Astrocyte of the spinal cord (primary cell): ENCODE results near the gene PPP1R13B.
A peak's percentile ranks its signal among the peaks of the same experiment; 100 is the strongest.

Experiments
- DNase-seq: peaks from one replicate; pipeline ENCODE4 v3.0.0; 2011; ENCODE audit warnings: low read depth, low spot score
- H3K4me3 ChIP-seq: 2 replicates; pipeline ENCODE4 v1.5.1; 2011; ENCODE audit warnings: low read depth, mild to moderate bottlenecking, low read length, moderate library complexity
- in situ Hi-C: cut with HindIII; loops from 2 replicates; pipeline ENCODE4 v1.10.0; 2017; ENCODE audit warnings: low sequenced_read_pairs
- TF ChIP-seq, protein P1 (sequence below): IDR thresholded peaks from 2 replicates; pipeline ENCODE4 v1.5.1; 2012; ENCODE audit warnings: low read depth, mild to moderate bottlenecking, low read length, inconsistent platforms

The PPP1R13B gene

DNA sequence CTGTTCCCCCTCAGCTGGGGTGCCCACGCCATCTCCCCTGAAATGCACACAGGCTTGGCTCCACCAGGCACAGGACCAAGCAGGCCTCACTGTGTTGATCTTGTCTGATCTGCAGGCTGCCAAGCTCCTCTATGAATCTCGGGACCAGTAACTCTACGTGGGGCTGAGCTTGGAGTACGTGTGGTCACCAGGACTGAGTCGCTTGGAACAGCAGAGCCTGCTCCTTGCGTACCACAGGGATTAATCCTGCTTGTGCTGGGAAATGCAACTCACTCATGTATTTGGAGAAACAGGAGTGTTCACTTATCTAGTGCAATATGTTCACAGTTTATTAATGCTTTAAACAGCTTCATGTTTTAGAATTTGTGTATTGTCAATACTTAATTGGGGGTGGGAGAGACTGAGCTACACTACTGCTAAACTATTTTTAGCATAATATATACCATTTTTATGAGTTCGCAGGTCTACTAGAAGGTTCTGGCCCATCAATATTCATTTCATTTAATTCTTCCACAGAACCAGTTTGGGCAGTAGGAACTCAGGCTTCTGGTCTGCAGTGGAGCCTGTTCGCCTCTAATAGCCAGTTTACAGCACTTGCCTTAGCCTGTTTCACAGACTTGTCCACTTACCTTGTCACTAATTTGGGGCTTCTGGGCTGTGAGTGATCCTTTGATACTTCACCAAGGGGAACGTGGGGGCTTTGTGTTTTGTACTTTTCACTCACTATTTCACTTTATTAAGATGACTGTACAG lies 114.3 kb downstream of the PPP1R13B start:
- TF ChIP-seq, protein P1, sequence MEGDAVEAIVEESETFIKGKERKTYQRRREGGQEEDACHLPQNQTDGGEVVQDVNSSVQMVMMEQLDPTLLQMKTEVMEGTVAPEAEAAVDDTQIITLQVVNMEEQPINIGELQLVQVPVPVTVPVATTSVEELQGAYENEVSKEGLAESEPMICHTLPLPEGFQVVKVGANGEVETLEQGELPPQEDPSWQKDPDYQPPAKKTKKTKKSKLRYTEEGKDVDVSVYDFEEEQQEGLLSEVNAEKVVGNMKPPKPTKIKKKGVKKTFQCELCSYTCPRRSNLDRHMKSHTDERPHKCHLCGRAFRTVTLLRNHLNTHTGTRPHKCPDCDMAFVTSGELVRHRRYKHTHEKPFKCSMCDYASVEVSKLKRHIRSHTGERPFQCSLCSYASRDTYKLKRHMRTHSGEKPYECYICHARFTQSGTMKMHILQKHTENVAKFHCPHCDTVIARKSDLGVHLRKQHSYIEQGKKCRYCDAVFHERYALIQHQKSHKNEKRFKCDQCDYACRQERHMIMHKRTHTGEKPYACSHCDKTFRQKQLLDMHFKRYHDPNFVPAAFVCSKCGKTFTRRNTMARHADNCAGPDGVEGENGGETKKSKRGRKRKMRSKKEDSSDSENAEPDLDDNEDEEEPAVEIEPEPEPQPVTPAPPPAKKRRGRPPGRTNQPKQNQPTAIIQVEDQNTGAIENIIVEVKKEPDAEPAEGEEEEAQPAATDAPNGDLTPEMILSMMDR: no peak
- in situ Hi-C loops: no loop called here
- DNase-seq: no peak
- H3K4me3 ChIP-seq: no peak overlapping the region

DNA sequence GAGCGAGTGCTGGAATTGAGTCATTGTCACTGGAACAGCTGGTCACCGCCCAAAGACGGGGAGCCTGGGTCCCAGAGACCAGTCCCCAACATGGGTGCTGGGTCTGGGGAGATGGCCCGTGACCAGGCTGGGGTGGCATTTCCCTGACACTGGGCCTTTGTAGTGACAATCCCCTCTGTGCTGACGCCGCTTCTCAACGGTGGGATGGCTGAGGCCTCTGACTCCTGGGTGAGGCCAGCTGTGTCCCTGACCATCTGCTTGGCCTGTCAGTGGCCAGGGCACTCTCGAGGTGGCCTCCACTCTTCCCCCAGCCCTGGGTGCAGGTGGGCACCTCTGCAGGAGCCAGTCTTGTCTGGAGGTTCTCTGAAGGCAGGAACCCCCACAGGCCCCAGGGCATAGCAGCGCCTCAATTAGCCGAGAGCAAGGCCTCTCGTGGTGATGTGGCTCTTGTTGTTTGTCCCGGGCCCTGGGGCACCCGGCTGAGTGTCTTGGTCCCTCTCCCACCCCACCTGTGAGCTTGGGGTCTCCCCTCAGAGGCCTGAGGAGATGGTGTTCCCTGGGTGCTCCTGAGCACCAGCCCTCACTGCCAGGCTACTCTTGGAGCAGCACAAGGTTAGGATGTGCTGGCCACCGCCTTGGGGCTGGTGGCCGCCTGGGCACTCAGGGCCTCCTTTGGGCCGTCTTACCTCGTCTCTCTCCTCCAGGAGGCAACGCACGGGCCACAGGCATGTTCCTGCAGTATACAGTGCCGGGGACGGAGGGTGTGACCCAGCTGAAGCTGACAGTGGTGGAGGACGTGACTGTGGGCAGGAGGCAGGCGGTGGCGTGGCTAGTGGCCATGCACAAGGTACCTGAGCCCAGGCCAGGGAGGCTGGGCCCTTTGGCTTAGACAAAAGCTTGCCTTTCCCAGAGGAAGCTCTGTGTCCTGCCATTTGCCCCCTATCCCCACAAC lies 115.2 kb downstream of the PPP1R13B start:
- TF ChIP-seq, protein P1: no peak

DNA sequence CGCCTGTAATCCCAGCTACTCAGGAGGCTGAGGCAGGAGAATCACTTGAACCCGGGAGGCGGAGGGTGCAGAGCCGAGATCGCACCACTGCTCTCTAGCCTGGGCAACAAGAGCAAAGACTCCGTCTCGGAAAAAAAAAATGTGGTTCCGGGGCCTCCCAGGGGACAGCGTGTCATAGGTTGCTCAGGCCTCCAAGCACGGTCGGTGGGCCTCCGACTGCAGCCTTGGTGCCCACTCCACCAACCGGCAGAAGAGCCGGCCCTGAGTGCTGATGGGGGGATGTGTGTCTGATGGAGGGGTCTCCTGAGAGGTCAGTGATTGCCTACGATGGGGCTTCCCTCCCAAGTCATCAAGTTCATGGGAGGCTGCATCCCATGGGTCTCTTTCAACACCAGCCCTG lies 115.9 kb downstream of the PPP1R13B start:
- DNase-seq: no peak
- H3K4me3 ChIP-seq: no peak overlapping the region
- TF ChIP-seq, protein P1: no peak
- in situ Hi-C loops: no loop called here

More for the DNA sequence above, 115.2 kb downstream of the PPP1R13B start:
- H3K4me3 ChIP-seq: no peak overlapping the region
- in situ Hi-C loops: no loop called here
- DNase-seq: no peak

DNA sequence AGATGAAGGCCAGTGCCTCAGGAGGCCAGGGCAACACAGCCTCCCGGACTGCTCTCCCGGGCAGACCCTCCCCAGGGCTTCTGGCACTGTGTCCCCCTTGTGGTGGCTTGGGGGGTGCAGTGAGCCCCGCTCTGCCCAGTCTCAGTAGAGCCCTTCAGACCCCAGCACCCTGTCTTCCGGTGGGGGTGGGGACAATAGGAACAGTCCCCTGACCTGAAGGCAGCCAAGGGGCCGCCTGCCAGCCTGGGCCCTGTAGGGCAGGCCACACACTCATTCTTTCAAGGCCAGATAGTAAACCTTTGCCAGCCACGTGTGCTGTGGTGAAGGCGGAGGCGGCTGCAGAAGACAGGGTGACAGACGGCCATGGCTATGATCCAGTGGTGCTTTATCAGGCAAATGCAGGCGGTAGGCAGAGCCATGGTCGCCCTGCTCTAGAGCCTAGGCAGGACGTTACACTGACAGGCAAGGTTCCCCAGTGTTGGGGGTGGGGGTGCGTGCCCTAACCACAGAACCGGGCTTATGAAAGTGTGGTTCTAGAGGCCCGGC lies 116.8 kb downstream of the PPP1R13B start:
- TF ChIP-seq, protein P1: peak; percentile 12
- in situ Hi-C loops: no loop called here
- DNase-seq: no peak
- no peak overlapping the region for H3K4me3 ChIP-seq

DNA sequence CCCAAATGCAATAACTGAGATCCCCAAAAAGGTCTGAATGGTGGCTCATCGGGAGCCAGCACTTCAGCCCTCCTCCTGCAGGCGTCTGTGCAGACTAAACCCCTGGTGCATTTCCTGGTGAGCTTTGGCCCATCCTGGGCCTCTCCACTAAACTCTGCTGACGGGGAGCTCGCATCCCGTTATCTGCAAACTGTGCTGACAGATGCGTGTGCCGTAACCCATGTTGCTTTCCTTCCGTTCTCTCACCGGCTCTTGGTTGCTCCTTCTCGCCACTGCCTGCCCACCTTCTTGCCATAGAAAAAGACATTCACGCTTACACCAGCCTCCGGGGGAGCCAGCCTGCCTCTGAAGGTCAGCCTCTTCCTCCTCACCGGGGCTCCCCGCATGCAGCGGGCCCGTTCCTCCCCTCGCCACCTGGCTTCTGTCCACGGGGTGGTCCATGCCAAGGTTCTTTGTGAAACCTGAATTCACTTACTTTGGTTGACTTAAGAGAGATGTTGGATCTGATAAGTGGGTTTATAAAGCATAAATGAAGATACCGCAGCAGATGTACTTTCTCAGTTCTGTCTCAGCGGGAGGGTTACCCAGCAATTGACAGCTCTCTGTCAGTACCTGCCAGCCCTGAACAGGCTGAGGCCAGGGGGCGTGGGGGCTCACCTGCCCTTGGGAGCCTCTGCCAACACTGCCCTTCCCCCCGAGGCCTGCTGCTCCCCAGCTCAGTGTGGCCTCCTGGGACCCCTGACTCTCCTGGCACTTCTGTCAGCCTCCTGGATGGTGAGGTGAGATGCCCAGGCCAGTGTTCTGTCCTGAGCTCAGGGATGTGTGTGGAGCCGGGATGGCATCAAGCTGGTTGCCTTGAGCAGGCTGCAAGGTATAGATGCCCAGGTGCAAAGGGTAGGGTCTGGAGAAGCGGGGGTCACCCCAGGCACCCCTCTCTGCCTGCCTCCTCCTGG lies 117.6 kb downstream of the PPP1R13B start:
- TF ChIP-seq, protein P1: no peak
- no peak for DNase-seq
- in situ Hi-C loops: no loop called here
- no peak overlapping the region for H3K4me3 ChIP-seq
